BJ (cell line): Measurements from ENCODE around the gene SMARCC1. TPM values are rescaled to one million over a fixed set of nuclear protein-coding genes. Genes with fewer than 3 reads are reported as not detected.

Source experiments
- CTCF ChIA-PET: fragments of 350-600 bp; formaldehyde crosslinking; extraction: SDS; loops from one replicate; lab custom pipeline; 2021; ENCODE audit warnings: antibody characterized with exemption, inconsistent platforms; lab: Yijun Ruan, JAX
- POLR2A ChIA-PET: fragments of 300-600 bp; sonication (Branson Sonifier 250); formaldehyde crosslinking; extraction: SDS; loops from one replicate; lab custom pipeline; 2021; ENCODE audit warnings: antibody characterized with exemption; lab: Charles Lee
- DNase-seq: peaks from one replicate; pipeline ENCODE4 v3.0.0-alpha.2; 2011; ENCODE audit warnings: low read depth
- H3K27me3 ChIP-seq: 2 replicates; pipeline ENCODE4 v1.6.0; 2011; ENCODE audit warnings: low read length; ENCODE audit not compliant: control insufficient read depth, insufficient read depth
- H3K36me3 ChIP-seq: 2 replicates; pipeline ENCODE4 v1.5.1; 2011; ENCODE audit warnings: low read length; ENCODE audit not compliant: control insufficient read depth, insufficient read depth
- H3K4me3 ChIP-seq: 2 replicates; pipeline ENCODE4 v1.5.1; 2011; ENCODE audit warnings: low read depth, mild to moderate bottlenecking, control low read depth, low read length
- polyA plus RNA-seq: library from polyadenylated mRNA; depleted of rRNA; stranded (reverse); fragments of >200 nt; gene quantifications from 2 replicates; pipeline ENCODE4 v1.2.3, GENCODE V29; 2011
- TF ChIP-seq, protein P1 (sequence below): IDR thresholded peaks from 2 replicates; pipeline ENCODE4 v1.5.1; 2011; ENCODE audit warnings: low read depth, mild to moderate bottlenecking, control low read depth, inconsistent platforms, low read length, moderate library complexity; ENCODE audit not compliant: insufficient read depth

The SMARCC1 gene
- polyA plus RNA-seq, 1 experiment, result 25.8 TPM

DNA sequence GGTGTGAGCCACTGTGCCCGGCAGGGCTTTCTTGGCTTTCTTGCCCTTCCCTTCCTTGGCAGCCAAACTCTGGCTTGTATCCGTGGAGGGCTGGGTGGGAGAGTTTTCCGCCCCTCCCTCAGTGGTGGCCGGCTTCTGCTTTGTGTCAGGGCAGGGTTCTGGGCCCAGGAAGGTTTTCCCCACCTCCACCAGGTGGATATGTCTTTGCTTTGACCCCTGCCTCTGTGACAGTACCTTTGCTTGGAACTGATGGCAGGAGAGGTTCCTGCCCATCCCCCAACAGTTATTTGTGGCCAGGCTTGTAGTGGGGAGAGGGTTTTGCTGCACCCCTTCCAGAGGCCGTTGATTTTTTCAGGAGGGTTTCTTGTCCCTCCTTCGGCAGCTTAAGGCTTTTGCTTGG, 227.4 kb downstream of the SMARCC1 start:
- Histone ChIP-seq H3K36me3 (no peaks in the 10 kb centered on the region), H3K27me3 (peaks cover 7% of the 10 kb centered on the region), H3K4me3 (no peak overlapping the region)
- POLR2A ChIA-PET, result no interaction called here
- no peak for DNase-seq
- CTCF ChIA-PET, result interaction anchor here (1.1 to 1.3 kb wide), 2 partner anchors 9 to 34 kb away, joined by 3 to 5 read pairs; no protein-coding TSS in a partner anchor
- TF ChIP-seq, protein P1, sequence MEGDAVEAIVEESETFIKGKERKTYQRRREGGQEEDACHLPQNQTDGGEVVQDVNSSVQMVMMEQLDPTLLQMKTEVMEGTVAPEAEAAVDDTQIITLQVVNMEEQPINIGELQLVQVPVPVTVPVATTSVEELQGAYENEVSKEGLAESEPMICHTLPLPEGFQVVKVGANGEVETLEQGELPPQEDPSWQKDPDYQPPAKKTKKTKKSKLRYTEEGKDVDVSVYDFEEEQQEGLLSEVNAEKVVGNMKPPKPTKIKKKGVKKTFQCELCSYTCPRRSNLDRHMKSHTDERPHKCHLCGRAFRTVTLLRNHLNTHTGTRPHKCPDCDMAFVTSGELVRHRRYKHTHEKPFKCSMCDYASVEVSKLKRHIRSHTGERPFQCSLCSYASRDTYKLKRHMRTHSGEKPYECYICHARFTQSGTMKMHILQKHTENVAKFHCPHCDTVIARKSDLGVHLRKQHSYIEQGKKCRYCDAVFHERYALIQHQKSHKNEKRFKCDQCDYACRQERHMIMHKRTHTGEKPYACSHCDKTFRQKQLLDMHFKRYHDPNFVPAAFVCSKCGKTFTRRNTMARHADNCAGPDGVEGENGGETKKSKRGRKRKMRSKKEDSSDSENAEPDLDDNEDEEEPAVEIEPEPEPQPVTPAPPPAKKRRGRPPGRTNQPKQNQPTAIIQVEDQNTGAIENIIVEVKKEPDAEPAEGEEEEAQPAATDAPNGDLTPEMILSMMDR, result no peak

DNA sequence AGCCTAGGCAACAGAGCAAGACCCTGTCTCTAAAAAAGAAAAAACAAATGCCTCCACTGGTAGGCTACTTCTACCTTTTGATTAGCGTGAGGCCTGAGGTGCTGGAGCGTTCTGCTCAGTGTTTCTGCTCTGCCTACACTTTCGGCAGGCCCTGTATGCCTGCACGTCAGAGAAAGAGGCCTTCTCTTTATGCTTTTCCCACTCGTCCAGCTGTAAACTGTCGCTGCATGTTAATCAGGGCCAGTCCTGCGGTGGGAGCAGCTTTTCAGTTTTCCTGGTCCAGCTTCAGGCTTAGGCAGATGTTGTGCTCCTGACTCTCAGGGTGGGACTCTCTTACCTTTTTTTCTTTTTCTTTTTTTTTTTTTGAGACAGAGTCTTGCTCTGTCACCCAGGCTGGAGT, 228.3 kb downstream of the SMARCC1 start:
- DNase-seq, result no peak
- no peak overlapping the region for H3K4me3 ChIP-seq
- ChIA-PET POLR2A (no interaction called here), CTCF (no interaction called here)
- TF ChIP-seq, protein P1, result no peak
- H3K36me3 ChIP-seq, result no peaks in the 10 kb centered on the region
- peaks cover 7% of the 10 kb centered on the region for H3K27me3 ChIP-seq

DNA sequence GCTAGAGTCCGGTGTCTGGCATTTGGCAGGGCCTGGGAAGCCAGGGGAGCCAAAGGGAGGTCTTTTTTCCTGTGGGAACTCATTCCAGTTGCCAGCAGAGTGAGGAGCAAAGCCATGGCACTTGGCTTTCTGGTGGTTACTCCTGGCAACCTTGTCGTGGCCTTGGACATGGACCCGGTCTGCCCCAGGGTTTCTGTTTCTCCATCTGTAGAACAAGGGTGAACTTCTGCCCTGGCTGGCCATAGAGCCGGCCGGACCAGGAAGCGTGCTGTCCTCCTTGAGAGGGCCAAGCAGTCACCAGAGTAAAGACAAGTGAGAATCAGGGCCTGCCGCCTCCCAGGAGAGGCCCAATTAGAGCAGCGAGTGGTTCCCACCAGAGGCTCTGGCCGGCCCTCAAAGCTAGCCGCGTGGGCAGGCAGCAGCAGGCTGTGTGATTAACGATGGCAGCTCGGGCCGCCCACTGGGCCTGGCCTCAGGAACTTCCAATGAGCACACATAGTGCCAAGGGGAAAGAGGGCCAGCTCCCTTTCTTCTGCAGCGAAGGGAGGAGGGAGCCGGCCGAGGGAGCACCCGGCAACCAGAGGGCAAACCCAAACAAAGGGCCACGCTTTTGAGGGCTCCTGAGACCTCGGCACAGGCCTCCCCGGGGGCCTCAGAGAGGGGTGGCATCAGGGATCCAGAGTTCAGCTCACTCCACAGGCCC, 239.1 kb downstream of the SMARCC1 start:
- Histone ChIP-seq H3K36me3 (no peaks in the 10 kb centered on the region), H3K27me3 (no peaks in the 10 kb centered on the region; the same call in none of the 2 replicates), H3K4me3 (no peak overlapping the region)
- no peak for DNase-seq
- ChIA-PET POLR2A (no interaction called here), CTCF (interaction anchor here (0.6 kb wide), 1 partner anchor 28 kb away, joined by 3 read pairs; no protein-coding TSS in a partner anchor)
- TF ChIP-seq, protein P1, result no peak

DNA sequence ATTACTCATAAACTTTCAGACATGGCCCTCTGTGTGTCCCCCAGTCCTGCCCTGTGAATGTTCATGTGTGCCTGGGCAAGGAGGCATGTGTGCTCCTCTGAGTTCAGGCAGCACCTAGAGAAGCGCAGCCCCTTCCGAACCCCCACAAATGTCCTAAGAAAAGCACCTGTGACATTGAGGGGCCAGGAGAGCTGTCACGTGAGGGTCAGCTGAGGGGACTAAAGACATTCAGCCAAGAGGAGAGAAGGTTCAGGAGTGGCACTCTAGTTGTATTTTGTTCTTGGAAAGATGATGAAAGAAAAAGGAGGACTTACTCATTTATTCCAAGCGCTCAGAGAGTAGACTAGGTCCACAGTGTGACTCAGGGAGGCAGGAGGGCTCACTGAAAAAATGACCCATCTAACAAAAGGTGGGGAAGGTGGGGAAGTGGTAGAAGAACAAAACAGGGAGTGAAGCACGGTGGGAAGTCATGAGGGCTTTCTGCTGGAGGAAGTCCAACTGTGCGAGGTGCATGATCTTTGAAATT, 240.0 kb downstream of the SMARCC1 start:
- H3K27me3 ChIP-seq, result no peaks in the 10 kb centered on the region; the same call in none of the 2 replicates
- ChIA-PET POLR2A (no interaction called here), CTCF (interaction anchor here (1.0 kb wide), 1 partner anchor 20 kb away, joined by 3 read pairs; no protein-coding TSS in a partner anchor)
- no peak for DNase-seq
- no peaks in the 10 kb centered on the region for H3K36me3 ChIP-seq
- H3K4me3 ChIP-seq, result no peak overlapping the region
- TF ChIP-seq, protein P1, result no peak

DNA sequence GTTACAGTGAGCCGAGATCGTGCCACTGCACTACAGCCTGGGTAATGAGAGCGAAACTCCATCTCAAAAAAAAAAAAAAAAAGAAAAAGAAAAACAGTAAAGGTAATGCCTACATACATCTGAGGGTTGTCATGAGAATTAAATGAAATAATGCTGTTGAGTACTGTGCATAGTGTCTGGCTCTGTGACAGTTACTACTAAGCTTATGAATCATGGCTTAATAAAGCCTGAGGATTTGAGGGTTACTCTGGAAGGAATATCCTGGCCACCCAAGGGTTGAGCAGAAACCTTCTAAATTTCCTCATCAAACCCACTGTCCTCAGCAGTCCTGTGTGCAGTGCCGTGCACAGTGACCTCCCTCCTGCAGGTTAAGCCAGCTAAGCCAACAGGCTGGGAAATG, 241.4 kb downstream of the SMARCC1 start:
- TF ChIP-seq, protein P1, result no peak
- POLR2A ChIA-PET, result interaction anchor here (0.6 kb wide), 1 partner anchor 34 kb away, joined by 3 read pairs; no protein-coding TSS in a partner anchor
- CTCF ChIA-PET, result interaction anchor here (1.0 kb wide), 2 partner anchors 16 to 19 kb away, joined by 3 read pairs; no protein-coding TSS in a partner anchor
- no peak for DNase-seq
- Histone ChIP-seq H3K4me3 (no peak overlapping the region), H3K27me3 (no peaks in the 10 kb centered on the region; the same call in none of the 2 replicates), H3K36me3 (no peaks in the 10 kb centered on the region)
